ENCODE measurements around the gene MALRD1.

MALRD1 gene

DNA sequence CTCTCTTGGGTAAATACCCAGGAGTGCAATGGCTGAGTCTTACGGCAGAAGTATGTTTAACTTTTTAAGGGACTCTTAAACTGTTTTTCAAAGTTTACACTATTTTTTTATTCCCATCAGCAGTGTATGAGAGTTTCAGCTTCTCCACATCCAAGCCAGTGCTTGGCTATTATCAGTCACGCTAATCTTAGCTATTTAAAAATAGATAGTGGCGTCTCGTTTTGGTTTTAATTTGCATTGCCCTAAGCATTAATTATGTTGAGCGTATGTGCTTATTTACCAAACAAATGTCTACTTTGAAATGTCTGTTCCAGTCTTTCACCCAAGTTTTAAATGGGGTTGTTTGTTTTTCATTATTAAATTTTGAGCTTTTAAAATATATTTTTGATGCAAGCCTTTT, 164.0 kb downstream of the MALRD1 start:
- ChIA-PET POLR2A (ENCODE audit: low non-redundant PET) (no interaction called here), CTCF (no interaction called here)
- TF ChIP-seq, protein P1, sequence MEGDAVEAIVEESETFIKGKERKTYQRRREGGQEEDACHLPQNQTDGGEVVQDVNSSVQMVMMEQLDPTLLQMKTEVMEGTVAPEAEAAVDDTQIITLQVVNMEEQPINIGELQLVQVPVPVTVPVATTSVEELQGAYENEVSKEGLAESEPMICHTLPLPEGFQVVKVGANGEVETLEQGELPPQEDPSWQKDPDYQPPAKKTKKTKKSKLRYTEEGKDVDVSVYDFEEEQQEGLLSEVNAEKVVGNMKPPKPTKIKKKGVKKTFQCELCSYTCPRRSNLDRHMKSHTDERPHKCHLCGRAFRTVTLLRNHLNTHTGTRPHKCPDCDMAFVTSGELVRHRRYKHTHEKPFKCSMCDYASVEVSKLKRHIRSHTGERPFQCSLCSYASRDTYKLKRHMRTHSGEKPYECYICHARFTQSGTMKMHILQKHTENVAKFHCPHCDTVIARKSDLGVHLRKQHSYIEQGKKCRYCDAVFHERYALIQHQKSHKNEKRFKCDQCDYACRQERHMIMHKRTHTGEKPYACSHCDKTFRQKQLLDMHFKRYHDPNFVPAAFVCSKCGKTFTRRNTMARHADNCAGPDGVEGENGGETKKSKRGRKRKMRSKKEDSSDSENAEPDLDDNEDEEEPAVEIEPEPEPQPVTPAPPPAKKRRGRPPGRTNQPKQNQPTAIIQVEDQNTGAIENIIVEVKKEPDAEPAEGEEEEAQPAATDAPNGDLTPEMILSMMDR (conservative IDR thresholded peaks at IDR 0.05; ENCODE audit: low read depth), result no peak
- no peak for DNase-seq (ENCODE audit: low spot score)
- H3K27ac ChIP-seq, result no peak overlapping the region

- no peak for DNase-seq (ENCODE audit: low spot score)
- CTCF ChIA-PET, result no interaction called here
These were observed 172.6 kb downstream of the MALRD1 start for GRCh38 chr10:19221216-19221615.

GRCh38 chr10:19226025-19226424, 177.4 kb downstream of the MALRD1 start:
- no peak for DNase-seq (ENCODE audit: low spot score)
- CTCF ChIA-PET, result no interaction called here
- no peak overlapping the region for H3K27ac ChIP-seq
- POLR2A ChIA-PET (ENCODE audit: low non-redundant PET), result no interaction called here
- TF ChIP-seq, protein P1 (conservative IDR thresholded peaks at IDR 0.05; ENCODE audit: low read depth), result no peak

More at GRCh38 chr10:19221216-19221615, 172.6 kb downstream of the MALRD1 start:
- H3K27ac ChIP-seq, result no peak overlapping the region
- TF ChIP-seq, protein P1 (conservative IDR thresholded peaks at IDR 0.05; ENCODE audit: low read depth), result no peak
- POLR2A ChIA-PET (ENCODE audit: low non-redundant PET), result no interaction called here

DNA sequence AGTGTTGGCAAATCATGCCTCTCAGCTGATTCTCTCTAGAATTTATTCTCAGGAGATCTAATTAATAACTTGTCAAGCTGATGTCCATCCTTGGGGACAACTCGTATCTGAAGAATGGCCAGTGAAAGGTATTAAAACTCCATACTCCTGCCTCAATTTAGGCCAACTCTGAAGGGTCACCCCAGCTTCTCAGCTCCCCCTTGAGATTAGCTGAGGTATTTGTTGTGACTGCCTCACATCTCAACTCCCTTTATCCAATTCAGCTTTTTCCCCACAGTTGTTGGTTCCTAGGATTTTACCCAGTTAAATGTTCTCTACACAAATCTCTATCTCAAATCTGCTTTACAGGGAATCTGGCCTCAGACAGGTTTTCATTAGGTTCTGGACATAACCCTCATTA, 182.4 kb downstream of the MALRD1 start:
- TF ChIP-seq, protein P1 (conservative IDR thresholded peaks at IDR 0.05; ENCODE audit: low read depth), result no peak
- no peak for DNase-seq (ENCODE audit: low spot score)
- no peak overlapping the region for H3K27ac ChIP-seq
- POLR2A ChIA-PET (ENCODE audit: low non-redundant PET), result no interaction called here
- CTCF ChIA-PET, result no interaction called here

DNA sequence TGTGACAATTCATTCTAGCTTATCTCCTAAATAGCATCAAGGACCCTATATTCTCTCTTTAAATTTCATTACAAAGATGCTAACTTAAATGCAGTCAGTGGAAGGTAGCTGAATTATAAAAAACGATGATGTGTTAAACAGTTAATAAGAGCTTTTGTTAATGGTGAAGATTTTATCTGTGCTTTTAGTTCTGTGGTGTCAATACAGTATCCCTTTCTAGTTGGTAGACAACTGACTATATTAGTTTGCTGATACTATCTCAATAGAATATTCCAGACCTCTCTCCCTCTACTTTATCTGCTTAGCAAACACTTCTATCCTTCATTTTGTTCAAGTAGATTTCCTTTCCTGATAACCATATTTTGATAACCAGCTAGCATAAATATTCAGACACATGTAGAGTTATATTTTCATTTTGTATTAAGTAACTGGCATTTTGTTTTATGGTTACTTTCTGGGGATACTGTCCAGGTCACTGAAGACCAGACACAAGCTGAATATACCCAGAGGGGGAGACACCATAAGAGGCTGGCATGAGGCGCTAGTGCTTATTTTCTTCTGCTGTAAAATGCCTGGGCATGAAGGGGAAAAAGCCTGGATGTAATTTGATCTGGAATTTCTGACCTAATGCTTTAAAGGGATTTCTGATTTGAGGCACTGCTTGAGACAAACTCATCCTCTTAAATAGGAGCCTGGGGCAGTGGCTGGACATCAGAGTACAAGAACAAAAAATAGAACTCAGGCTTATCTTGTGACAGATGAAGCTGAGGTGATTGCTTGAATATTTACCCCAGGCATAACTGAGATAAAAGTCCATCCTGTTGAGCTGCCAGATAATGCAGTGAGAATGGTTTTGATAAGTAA, 197.5 kb downstream of the MALRD1 start:
- CTCF ChIA-PET, result no interaction called here
- TF ChIP-seq, protein P1 (conservative IDR thresholded peaks at IDR 0.05; ENCODE audit: low read depth), result no peak
- POLR2A ChIA-PET (ENCODE audit: low non-redundant PET), result no interaction called here
- DNase-seq (ENCODE audit: low spot score), result no peak
- no peak overlapping the region for H3K27ac ChIP-seq

DNA sequence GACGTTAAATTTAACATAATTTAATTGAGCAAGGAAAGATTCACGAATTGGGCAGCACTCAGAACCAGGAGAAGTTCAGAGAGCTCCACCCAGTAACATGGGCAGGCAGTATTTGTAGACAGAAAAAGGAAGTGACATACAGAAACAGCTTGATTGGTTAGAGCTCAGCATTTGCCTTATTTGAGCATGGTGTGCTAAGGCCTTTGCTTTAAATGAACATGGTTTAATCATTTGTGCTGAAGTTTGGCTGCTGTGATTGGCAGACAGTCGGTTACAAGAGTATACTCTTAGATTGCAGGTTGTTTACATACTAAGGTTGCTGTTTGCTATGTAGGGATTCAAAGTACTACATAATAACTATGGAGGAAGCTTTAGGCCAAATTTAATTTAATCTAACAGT, 199.2 kb downstream of the MALRD1 start:
- DNase-seq (ENCODE audit: low spot score), result no peak
- ChIA-PET POLR2A (ENCODE audit: low non-redundant PET) (no interaction called here), CTCF (no interaction called here)
- TF ChIP-seq, protein P1 (conservative IDR thresholded peaks at IDR 0.05; ENCODE audit: low read depth), result no peak
- no peak overlapping the region for H3K27ac ChIP-seq
